ENCODE results near the gene TMEM59L. TPM values are rescaled to one million over a fixed set of nuclear protein-coding genes. Genes with fewer than 3 reads are reported as not detected.

The TMEM59L gene
- total RNA-seq, 1 experiment from 2014 or later: 0.71 TPM

DNA sequence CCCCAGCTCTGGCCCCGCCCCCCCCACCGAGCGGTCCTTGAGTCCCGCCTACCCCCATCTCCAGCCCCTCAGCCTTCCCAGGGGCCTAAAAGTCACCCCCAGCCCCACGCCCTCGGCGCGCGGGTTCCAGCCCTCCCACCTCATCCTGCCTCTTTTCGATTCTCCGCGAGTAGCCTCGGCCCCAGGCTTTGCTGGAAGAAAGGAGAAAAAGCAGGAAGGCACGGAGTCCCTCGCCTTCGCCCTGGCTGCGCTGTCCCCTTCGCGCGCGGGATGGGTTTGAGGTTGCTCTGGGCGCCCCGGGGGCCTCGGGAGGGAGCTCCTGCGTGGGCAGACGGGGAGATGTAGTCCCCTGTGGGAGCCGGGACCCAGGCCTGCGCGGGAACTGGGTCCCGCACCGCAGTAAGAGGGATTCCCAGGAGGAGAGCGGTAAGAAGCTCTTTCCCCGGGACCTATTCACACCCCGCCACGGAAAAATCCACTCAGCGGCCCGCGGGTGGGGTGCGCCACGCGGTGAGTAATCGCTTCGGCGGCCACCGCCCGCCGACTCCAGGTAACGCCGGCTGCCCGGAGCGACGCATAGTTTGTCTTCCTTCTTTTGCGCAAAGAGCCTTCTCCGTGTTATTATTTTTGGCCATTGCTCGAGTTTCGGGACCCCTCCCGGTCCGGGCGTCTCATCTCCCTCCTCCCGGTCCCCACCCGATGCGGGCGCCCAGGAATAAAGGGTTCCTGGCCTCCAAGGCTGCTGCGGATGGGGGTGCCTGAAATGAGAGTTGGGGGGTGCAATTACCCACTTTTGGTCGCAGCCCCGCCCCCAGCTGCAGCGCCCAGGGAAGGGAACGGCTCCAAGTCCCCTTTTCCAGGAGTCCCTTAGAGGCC is 5.2 kb upstream of the TMEM59L start:
- no peak for DNase-seq
- Mint-ChIP-seq H3K4me1 (ENCODE audit: low read depth, unreplicated experiment) (peaks cover 7% of the 10 kb centered on the region), H3K27ac (ENCODE audit: unreplicated experiment) (no peak overlapping the region), H3K27me3 (ENCODE audit: unreplicated experiment) (peaks cover 80% of the 10 kb centered on the region), H3K36me3 (ENCODE audit: insufficient read depth, unreplicated experiment) (peaks cover 3% of the 10 kb centered on the region), H3K4me3 (ENCODE audit: low read depth, unreplicated experiment) (peak overlapping the region; percentile 34), H3K9me3 (ENCODE audit: low read depth, unreplicated experiment) (no peaks in the 10 kb centered on the region)
- intact Hi-C loops (cut with micrococcal nuclease; ENCODE audit: unreplicated experiment): no loop called here
- CTCF ChIA-PET: no interaction called here
- TF ChIP-seq, protein P1, sequence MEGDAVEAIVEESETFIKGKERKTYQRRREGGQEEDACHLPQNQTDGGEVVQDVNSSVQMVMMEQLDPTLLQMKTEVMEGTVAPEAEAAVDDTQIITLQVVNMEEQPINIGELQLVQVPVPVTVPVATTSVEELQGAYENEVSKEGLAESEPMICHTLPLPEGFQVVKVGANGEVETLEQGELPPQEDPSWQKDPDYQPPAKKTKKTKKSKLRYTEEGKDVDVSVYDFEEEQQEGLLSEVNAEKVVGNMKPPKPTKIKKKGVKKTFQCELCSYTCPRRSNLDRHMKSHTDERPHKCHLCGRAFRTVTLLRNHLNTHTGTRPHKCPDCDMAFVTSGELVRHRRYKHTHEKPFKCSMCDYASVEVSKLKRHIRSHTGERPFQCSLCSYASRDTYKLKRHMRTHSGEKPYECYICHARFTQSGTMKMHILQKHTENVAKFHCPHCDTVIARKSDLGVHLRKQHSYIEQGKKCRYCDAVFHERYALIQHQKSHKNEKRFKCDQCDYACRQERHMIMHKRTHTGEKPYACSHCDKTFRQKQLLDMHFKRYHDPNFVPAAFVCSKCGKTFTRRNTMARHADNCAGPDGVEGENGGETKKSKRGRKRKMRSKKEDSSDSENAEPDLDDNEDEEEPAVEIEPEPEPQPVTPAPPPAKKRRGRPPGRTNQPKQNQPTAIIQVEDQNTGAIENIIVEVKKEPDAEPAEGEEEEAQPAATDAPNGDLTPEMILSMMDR (IDR thresholded peaks at IDR 0.05; ENCODE audit: unreplicated experiment): no peak
- BruUV-seq (replicated peaks): no TSS peak

GRCh38 chr19:18608102-18608804 is 4.4 kb upstream of the TMEM59L start:
- peaks cover 4% of the 10 kb centered on the region for H3K36me3 Mint-ChIP-seq (ENCODE audit: insufficient read depth, unreplicated experiment)
- peaks cover 7% of the 10 kb centered on the region for H3K4me1 Mint-ChIP-seq (ENCODE audit: low read depth, unreplicated experiment)
- no TSS peak for BruUV-seq (replicated peaks)
- TF ChIP-seq, protein P1 (IDR thresholded peaks at IDR 0.05; ENCODE audit: unreplicated experiment): no peak
- peaks cover 80% of the 10 kb centered on the region for H3K27me3 Mint-ChIP-seq (ENCODE audit: unreplicated experiment)
- CTCF ChIA-PET: no interaction called here
- no peak overlapping the region for H3K27ac Mint-ChIP-seq (ENCODE audit: unreplicated experiment)
- no peaks in the 10 kb centered on the region for H3K9me3 Mint-ChIP-seq (ENCODE audit: low read depth, unreplicated experiment)
- no peak overlapping the region for H3K4me3 Mint-ChIP-seq (ENCODE audit: low read depth, unreplicated experiment)
- no peak for DNase-seq
- intact Hi-C loops (cut with micrococcal nuclease; ENCODE audit: unreplicated experiment): no loop called here

- H3K36me3 Mint-ChIP-seq (ENCODE audit: insufficient read depth, unreplicated experiment): peaks cover 9% of the 10 kb centered on the region
- H3K4me1 Mint-ChIP-seq (ENCODE audit: low read depth, unreplicated experiment): peaks cover 7% of the 10 kb centered on the region
- TF ChIP-seq, protein P1 (IDR thresholded peaks at IDR 0.05; ENCODE audit: unreplicated experiment): no peak
- CTCF ChIA-PET: no interaction called here
- intact Hi-C loops (cut with micrococcal nuclease; ENCODE audit: unreplicated experiment): no loop called here
- no peak for DNase-seq
- H3K27ac Mint-ChIP-seq (ENCODE audit: unreplicated experiment): no peak overlapping the region
- H3K9me3 Mint-ChIP-seq (ENCODE audit: low read depth, unreplicated experiment): no peaks in the 10 kb centered on the region
- H3K4me3 Mint-ChIP-seq (ENCODE audit: low read depth, unreplicated experiment): no peak overlapping the region
- BruUV-seq (replicated peaks): no TSS peak
- H3K27me3 Mint-ChIP-seq (ENCODE audit: unreplicated experiment): peaks cover 82% of the 10 kb centered on the region
Observed at GRCh38 chr19:18608805-18609716, 3.6 kb upstream of the TMEM59L start.

GRCh38 chr19:18609717-18610051 is 3.0 kb upstream of the TMEM59L start:
- Mint-ChIP-seq H3K9me3 (ENCODE audit: low read depth, unreplicated experiment) (no peaks in the 10 kb centered on the region), H3K27ac (ENCODE audit: unreplicated experiment) (no peak overlapping the region), H3K27me3 (ENCODE audit: unreplicated experiment) (peaks cover 85% of the 10 kb centered on the region), H3K4me1 (ENCODE audit: low read depth, unreplicated experiment) (peaks cover 7% of the 10 kb centered on the region), H3K36me3 (ENCODE audit: insufficient read depth, unreplicated experiment) (peaks cover 9% of the 10 kb centered on the region), H3K4me3 (ENCODE audit: low read depth, unreplicated experiment) (no peak overlapping the region)
- BruUV-seq (replicated peaks): no TSS peak
- CTCF ChIA-PET: no interaction called here
- intact Hi-C loops (cut with micrococcal nuclease; ENCODE audit: unreplicated experiment): no loop called here
- TF ChIP-seq, protein P1 (IDR thresholded peaks at IDR 0.05; ENCODE audit: unreplicated experiment): no peak
- DNase-seq: no peak
